GM18873 (cell line): Measurements from ENCODE around the gene GFAP.
A peak's percentile ranks its signal among the peaks of the same experiment; 100 is the strongest.

Source experiments
- ATAC-seq: cut with Tn5 transposase; IDR thresholded peaks from one replicate; pipeline ENCODE4 v1.9.1; 2021; ENCODE audit warnings: mild to moderate bottlenecking, moderate library complexity, moderate number of reproducible peaks; ENCODE audit not compliant: unreplicated experiment, low FRiP score

The GFAP gene

GRCh38 chr17:44932096-44932786 lies 16.9 kb upstream of the GFAP start:
- no peak for ATAC-seq

- ATAC-seq: no peak
Observed at GRCh38 chr17:44931376-44931775, 16.1 kb upstream of the GFAP start.

GRCh38 chr17:44930667-44931066 lies 15.4 kb upstream of the GFAP start:
- ATAC-seq: no peak

GRCh38 chr17:44928950-44929720 lies 13.8 kb upstream of the GFAP start:
- no peak for ATAC-seq

GRCh38 chr17:44928136-44928535 lies 12.8 kb upstream of the GFAP start:
- no peak for ATAC-seq

- ATAC-seq: no peak
Observed at GRCh38 chr17:44927696-44928095, 12.4 kb upstream of the GFAP start.

- no peak for ATAC-seq
Observed at GRCh38 chr17:44926821-44927525, 11.7 kb upstream of the GFAP start.

- ATAC-seq: no peak
Observed at GRCh38 chr17:44925731-44926697, 10.7 kb upstream of the GFAP start.

GRCh38 chr17:44924107-44924544 lies 8.8 kb upstream of the GFAP start:
- no peak for ATAC-seq

GRCh38 chr17:44922746-44923470 lies 7.6 kb upstream of the GFAP start:
- no peak for ATAC-seq

GRCh38 chr17:44922136-44922535 lies 6.8 kb upstream of the GFAP start:
- no peak for ATAC-seq

- ATAC-seq: no peak
Observed at GRCh38 chr17:44921122-44921882, 6.0 kb upstream of the GFAP start.

- no peak for ATAC-seq
Observed at GRCh38 chr17:44920565-44920940, 5.3 kb upstream of the GFAP start.

GRCh38 chr17:44919885-44920564 lies 4.7 kb upstream of the GFAP start:
- peak; percentile 69 for ATAC-seq

- no peak for ATAC-seq
Observed at GRCh38 chr17:44919411-44919810, 4.1 kb upstream of the GFAP start.

- ATAC-seq: no peak
Observed at GRCh38 chr17:44918006-44918405, 2.7 kb upstream of the GFAP start.

- ATAC-seq: no peak
Observed at GRCh38 chr17:44917456-44917855, 2.2 kb upstream of the GFAP start.

GRCh38 chr17:44916781-44917241 lies 1.5 kb upstream of the GFAP start:
- no peak for ATAC-seq
